ENCODE data around the gene PVALB.

PVALB gene

GRCh38 chr22:36815558-36816338 lies 1.1 kb downstream of the PVALB start:
- no peak for DNase-seq (ENCODE audit: low read depth in 1 of 2, low spot score in 1 of 2)

GRCh38 chr22:36814801-36815200 lies 2.0 kb downstream of the PVALB start:
- DNase-seq (ENCODE audit: low read depth in 1 of 2, low spot score in 1 of 2), result no peak

GRCh38 chr22:36811094-36811800 lies 5.6 kb downstream of the PVALB start:
- DNase-seq (ENCODE audit: low read depth in 1 of 2, low spot score in 1 of 2), result no peak

GRCh38 chr22:36809351-36809750 lies 7.5 kb downstream of the PVALB start:
- no peak for DNase-seq (ENCODE audit: low read depth in 1 of 2, low spot score in 1 of 2)

- no peak for DNase-seq (ENCODE audit: low read depth in 1 of 2, low spot score in 1 of 2)
These were observed 8.0 kb downstream of the PVALB start for GRCh38 chr22:36808721-36809344.

GRCh38 chr22:36807627-36808026 lies 9.2 kb downstream of the PVALB start:
- no peak for DNase-seq (ENCODE audit: low read depth in 1 of 2, low spot score in 1 of 2)

GRCh38 chr22:36806835-36807234 lies 10.0 kb downstream of the PVALB start:
- no peak for DNase-seq (ENCODE audit: low read depth in 1 of 2, low spot score in 1 of 2)

- no peak for DNase-seq (ENCODE audit: low read depth in 1 of 2, low spot score in 1 of 2)
These were observed 13.5 kb downstream of the PVALB start for GRCh38 chr22:36803358-36803757.

GRCh38 chr22:36798674-36799066 lies 18.2 kb downstream of the PVALB start:
- DNase-seq (ENCODE audit: low read depth in 1 of 2, low spot score in 1 of 2), result no peak

GRCh38 chr22:36797911-36798673 lies 18.7 kb downstream of the PVALB start:
- no peak for DNase-seq (ENCODE audit: low read depth in 1 of 2, low spot score in 1 of 2)

- no peak for DNase-seq (ENCODE audit: low read depth in 1 of 2, low spot score in 1 of 2)
These were observed 19.5 kb downstream of the PVALB start for GRCh38 chr22:36797374-36797773.

- no peak for DNase-seq (ENCODE audit: low read depth in 1 of 2, low spot score in 1 of 2)
These were observed 20.2 kb downstream of the PVALB start for GRCh38 chr22:36796552-36797175.

GRCh38 chr22:36795633-36796032 lies 21.2 kb downstream of the PVALB start:
- no peak for DNase-seq (ENCODE audit: low read depth in 1 of 2, low spot score in 1 of 2)

- no peak for DNase-seq (ENCODE audit: low read depth in 1 of 2, low spot score in 1 of 2)
These were observed 26.2 kb downstream of the PVALB start for GRCh38 chr22:36790648-36791047.

- no peak for DNase-seq (ENCODE audit: low read depth in 1 of 2, low spot score in 1 of 2)
These were observed 29.4 kb downstream of the PVALB start for GRCh38 chr22:36787204-36787988.

GRCh38 chr22:36783743-36784142 lies 33.1 kb downstream of the PVALB start:
- DNase-seq (ENCODE audit: low read depth in 1 of 2, low spot score in 1 of 2), result no peak

GRCh38 chr22:36781656-36782627 lies 34.9 kb downstream of the PVALB start:
- DNase-seq (ENCODE audit: low read depth in 1 of 2, low spot score in 1 of 2), result peak; percentile 81 to 90

GRCh38 chr22:36778020-36778419 lies 38.8 kb downstream of the PVALB start:
- DNase-seq (ENCODE audit: low read depth in 1 of 2, low spot score in 1 of 2), result no peak

GRCh38 chr22:36776722-36777121 lies 40.1 kb downstream of the PVALB start:
- no peak for DNase-seq (ENCODE audit: low read depth in 1 of 2, low spot score in 1 of 2)
